ENCODE data around the gene CASP2.

CASP2 gene

DNA sequence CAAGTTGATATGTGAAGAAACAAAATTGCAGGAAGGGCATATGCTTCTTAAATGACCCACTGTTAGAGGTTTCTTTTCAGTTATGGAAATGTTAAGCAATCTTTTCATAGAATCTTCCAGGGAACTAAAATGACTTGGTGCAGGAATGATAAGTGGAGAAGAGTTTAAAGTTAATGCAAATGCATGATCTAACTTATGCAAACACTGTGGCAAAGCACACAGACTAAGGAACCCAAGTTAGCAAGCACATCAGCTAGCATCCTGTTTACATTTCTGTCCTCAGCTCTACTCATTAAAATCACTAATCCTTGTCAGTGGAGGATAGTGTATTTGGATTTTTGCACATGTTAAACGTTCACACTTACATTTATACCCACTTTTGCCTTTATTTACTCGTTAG, 37.1 kb downstream of the CASP2 start:
- in situ Hi-C loops (cut with HindIII; ENCODE audit: low sequenced_read_pairs): no loop called here

GRCh38 chr7:143327903-143328302, 39.8 kb downstream of the CASP2 start:
- in situ Hi-C loops (cut with HindIII; ENCODE audit: low sequenced_read_pairs): no loop called here

DNA sequence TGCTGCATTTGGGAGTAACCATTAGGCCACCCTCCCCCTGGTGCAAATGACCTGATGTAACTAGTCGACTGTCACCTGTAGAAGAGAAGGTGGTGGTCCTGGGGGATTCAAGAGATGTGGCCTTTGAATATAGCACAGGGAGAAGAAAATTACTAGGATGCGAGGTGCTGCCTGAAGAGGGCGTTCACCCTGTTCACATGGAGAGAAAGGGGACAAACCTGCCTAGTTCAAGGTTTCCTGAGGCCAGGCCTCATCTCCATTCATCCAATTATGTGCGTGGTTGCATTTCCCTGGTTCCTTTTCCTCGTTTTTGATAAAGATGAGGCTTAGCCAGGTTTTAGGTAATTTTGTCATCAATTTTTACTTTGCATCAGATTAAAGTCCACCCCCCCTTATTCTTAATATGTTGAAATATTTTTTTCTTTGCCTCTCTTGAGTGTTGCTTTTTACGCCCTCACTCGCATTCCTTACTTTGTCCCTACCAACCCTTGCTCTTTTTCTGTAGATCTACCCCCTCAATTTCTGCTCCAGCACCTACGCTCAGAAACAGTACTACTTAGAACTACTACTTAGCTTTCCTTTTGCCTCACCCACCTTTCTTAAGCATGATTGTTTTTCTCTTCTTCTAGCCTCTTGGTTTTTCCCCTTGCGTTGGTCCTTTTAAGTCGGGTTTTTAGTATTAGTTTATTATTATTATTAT, 41.5 kb downstream of the CASP2 start:
- in situ Hi-C loops (cut with HindIII; ENCODE audit: low sequenced_read_pairs): no loop called here

- in situ Hi-C loops (cut with HindIII; ENCODE audit: low sequenced_read_pairs): no loop called here
These were observed 43.1 kb downstream of the CASP2 start for GRCh38 chr7:143331179-143331801.

- in situ Hi-C loops (cut with HindIII; ENCODE audit: low sequenced_read_pairs): no loop called here
These were observed 46.1 kb downstream of the CASP2 start for GRCh38 chr7:143334244-143334643.

DNA sequence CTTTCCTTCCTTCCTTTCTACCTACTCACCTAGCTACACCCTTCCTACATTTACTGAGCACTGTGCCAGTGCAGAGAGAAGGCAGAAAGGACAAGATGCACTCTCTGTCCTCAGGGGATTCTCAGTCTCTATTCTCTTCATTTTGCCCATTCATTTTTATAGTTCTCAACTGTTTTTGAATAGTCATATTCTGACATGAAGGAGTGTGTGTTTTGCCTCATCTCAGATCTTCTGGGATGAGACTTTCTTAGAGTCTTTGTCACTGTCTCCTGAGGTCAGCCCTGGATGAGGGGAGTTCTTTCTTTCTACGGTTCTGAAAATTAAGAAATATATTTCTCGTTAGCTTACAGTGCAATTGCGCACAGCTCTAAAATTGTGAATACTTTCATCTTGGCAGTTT, 49.1 kb downstream of the CASP2 start:
- in situ Hi-C loops (cut with HindIII; ENCODE audit: low sequenced_read_pairs): no loop called here

DNA sequence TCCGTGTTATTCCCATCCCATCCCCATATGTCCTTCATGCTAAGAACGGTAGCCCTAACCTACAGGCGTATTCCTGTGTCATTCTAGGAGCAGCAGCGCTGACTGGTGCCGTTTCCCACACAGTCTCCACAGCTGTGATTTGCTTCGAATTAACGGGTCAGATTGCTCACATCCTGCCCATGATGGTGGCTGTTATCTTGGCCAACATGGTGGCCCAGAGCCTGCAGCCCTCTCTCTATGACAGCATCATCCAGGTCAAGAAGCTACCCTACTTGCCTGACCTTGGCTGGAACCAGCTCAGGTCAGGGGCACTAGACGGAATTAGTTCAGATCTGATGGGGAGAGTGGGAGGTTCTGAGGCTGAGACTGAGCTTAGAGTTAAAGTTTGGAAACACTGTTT, 53.7 kb downstream of the CASP2 start:
- in situ Hi-C loops (cut with HindIII; ENCODE audit: low sequenced_read_pairs): no loop called here

GRCh38 chr7:143343596-143343995, 55.4 kb downstream of the CASP2 start:
- in situ Hi-C loops (cut with HindIII; ENCODE audit: low sequenced_read_pairs): no loop called here

- in situ Hi-C loops (cut with HindIII; ENCODE audit: low sequenced_read_pairs): no loop called here
These were observed 57.3 kb downstream of the CASP2 start for GRCh38 chr7:143345428-143345900.

DNA sequence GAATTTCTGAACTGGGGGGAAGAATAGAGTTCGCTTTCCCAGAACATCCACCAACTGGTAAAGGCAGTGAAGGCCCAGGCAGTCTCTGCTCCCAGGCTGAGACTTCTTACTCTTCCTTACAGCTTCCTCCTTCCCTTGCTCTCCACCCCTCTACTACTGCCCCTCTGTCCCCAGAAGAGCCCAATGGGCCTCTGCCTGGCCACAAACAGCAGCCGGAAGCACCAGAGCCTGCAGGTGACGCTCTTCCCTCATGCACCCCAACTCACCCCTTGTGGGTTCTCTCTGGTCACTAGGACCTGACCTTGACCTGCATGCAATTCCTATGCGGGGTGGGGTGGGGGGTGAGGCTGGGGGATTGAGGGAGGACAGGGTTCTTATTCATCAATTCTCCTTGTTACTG, 57.9 kb downstream of the CASP2 start:
- in situ Hi-C loops (cut with HindIII; ENCODE audit: low sequenced_read_pairs): no loop called here

DNA sequence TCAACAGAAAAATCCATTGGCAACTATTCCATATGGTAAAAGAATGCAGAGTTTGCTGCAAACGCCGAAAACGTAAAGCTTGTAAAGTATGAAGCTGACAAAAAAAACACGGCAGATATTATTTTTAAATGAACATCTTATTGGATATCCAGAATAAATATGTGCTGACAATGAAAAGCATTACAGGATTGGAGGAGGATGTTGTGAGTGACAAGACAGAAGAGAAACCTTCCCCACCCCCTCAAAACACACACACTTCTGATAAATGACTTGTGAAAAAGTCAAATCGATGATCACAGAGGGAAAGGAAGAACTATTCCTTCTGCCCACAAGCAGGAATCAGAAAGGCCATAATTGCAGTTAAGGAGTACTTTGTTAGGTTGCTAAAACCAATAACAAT, 59.8 kb downstream of the CASP2 start:
- in situ Hi-C loops (cut with HindIII; ENCODE audit: low sequenced_read_pairs): no loop called here

GRCh38 chr7:143351060-143351459, 62.9 kb downstream of the CASP2 start:
- in situ Hi-C loops (cut with HindIII; ENCODE audit: low sequenced_read_pairs): no loop called here

- in situ Hi-C loops (cut with HindIII; ENCODE audit: low sequenced_read_pairs): no loop called here
These were observed 63.4 kb downstream of the CASP2 start for GRCh38 chr7:143351574-143351973.

- in situ Hi-C loops (cut with HindIII; ENCODE audit: low sequenced_read_pairs): no loop called here
These were observed 64.4 kb downstream of the CASP2 start for GRCh38 chr7:143352531-143353002.

DNA sequence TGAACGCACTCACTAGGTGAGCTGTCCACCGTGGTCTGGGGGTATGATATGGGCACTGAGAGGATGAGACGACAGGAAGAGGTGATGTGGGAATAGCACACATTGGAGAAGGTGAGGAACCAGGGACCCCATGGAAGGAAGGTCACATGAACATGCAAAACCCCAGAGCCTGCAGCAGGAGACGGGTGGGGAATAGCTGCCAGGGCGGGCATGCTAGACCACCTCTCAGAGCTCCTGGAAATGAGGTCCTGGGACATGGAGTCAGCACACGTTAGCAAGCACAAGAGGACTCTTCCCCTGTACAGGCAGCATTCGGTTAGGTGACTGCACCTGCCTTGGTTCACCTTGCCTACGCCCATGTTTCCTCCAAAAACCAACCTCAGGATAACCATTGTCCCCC, 66.2 kb downstream of the CASP2 start:
- in situ Hi-C loops (cut with HindIII; ENCODE audit: low sequenced_read_pairs): no loop called here

GRCh38 chr7:143354965-143355364, 66.8 kb downstream of the CASP2 start:
- in situ Hi-C loops (cut with HindIII; ENCODE audit: low sequenced_read_pairs): no loop called here

DNA sequence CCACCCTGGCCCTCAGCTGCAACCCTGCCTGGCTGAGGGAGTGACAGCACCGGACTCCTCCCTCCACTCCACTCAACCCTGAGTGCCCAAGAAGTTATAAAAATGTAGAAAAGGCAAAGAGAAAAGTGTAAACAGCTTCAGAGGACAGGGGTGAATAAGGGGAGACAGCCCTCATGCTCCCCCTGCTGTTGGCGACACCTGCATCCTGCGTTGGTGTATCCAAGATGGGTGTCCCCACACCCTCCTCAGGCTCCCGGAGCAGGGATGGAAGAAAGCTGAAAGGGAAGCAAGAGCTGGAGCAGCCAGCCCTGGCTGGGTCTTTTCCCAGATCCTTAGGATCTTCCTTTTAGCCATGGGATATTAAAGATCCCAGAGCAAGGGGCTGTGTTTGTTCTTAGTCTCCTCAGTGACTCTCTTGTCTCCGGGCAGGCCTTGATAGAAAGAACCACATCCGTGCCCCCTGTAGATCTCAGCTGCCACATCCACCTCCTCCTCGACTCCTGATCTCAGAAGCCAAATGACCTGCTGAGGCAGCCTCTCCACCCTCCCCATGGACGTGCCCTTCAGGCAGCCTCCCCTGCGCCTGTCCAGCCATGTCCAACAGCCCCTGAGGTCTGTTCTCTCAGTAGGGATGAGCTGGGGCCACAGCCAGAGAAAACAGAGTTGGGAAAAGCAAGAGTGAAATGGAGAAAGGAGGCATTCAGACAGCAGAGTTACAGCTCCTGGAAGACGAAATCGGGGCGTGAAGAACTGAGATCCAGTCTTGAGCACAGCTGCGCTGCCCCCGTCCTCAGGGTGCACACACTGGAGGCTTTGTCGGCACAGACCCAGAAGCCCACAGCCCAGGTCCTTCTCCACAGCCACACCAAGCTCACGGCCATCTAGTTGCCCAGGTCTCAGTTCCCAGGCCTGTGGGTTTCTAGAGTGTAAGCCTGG, 67.6 kb downstream of the CASP2 start:
- in situ Hi-C loops (cut with HindIII; ENCODE audit: low sequenced_read_pairs): no loop called here

- in situ Hi-C loops (cut with HindIII; ENCODE audit: low sequenced_read_pairs): no loop called here
These were observed 68.4 kb downstream of the CASP2 start for GRCh38 chr7:143356414-143357050.
